Fibroblast of skin of right quadriceps (primary cell): ENCODE data around the gene TENM4.
A peak's percentile ranks its signal among the peaks of the same experiment; 100 is the strongest.
"Not testable (repeated sequence)": the region's sequence is repeated elsewhere in the genome, so short reads cannot be mapped to it uniquely, and the experiment has no call there.

Experiments used
- DNase-seq: peaks from one replicate; pipeline ENCODE4 v3.0.0-alpha.2; 2013

The TENM4 gene

GRCh38 chr11:79199729-79200354 is 241.0 kb downstream of the TENM4 start:
- DNase-seq: no peak

GRCh38 chr11:79198898-79199250 is 242.0 kb downstream of the TENM4 start:
- DNase-seq: peak; percentile 39

- no peak for DNase-seq
These were observed 242.5 kb downstream of the TENM4 start for GRCh38 chr11:79198203-79198897.

- DNase-seq: no peak
These were observed 243.9 kb downstream of the TENM4 start for GRCh38 chr11:79196950-79197349.

GRCh38 chr11:79195209-79195608 is 245.6 kb downstream of the TENM4 start:
- DNase-seq: no peak

- DNase-seq: no peak
These were observed 247.0 kb downstream of the TENM4 start for GRCh38 chr11:79193663-79194310.

GRCh38 chr11:79192836-79193235 is 248.0 kb downstream of the TENM4 start:
- no peak for DNase-seq

GRCh38 chr11:79191716-79192115 is 249.1 kb downstream of the TENM4 start:
- DNase-seq: not testable (repeated sequence)

GRCh38 chr11:79190553-79190952 is 250.3 kb downstream of the TENM4 start:
- DNase-seq: not testable (repeated sequence)

GRCh38 chr11:79189601-79190000 is 251.2 kb downstream of the TENM4 start:
- DNase-seq: no peak

GRCh38 chr11:79189055-79189454 is 251.8 kb downstream of the TENM4 start:
- no peak for DNase-seq

GRCh38 chr11:79186669-79187068 is 254.2 kb downstream of the TENM4 start:
- no peak for DNase-seq

- no peak for DNase-seq
These were observed 255.5 kb downstream of the TENM4 start for GRCh38 chr11:79185351-79185750.

- no peak for DNase-seq
These were observed 256.5 kb downstream of the TENM4 start for GRCh38 chr11:79184285-79184684.

GRCh38 chr11:79182794-79183193 is 258.0 kb downstream of the TENM4 start:
- DNase-seq: peak; percentile 95

- DNase-seq: peak; percentile 33
These were observed 261.7 kb downstream of the TENM4 start for GRCh38 chr11:79179087-79179486.

GRCh38 chr11:79174045-79175008 is 266.5 kb downstream of the TENM4 start:
- DNase-seq: peak; percentile 48

- peak; percentile 83 for DNase-seq
These were observed 267.2 kb downstream of the TENM4 start for GRCh38 chr11:79173615-79174014.

GRCh38 chr11:79170321-79170720 is 270.5 kb downstream of the TENM4 start:
- DNase-seq: peak; percentile 43

- DNase-seq: no peak
These were observed 272.2 kb downstream of the TENM4 start for GRCh38 chr11:79168530-79169110.

- DNase-seq: no peak
These were observed 273.2 kb downstream of the TENM4 start for GRCh38 chr11:79167510-79168188.

GRCh38 chr11:79165908-79166307 is 274.9 kb downstream of the TENM4 start:
- DNase-seq: no peak
